H1 (cell line): ENCODE data around the gene NEDD9. TPM values are rescaled to one million over a fixed set of nuclear protein-coding genes. Genes with fewer than 3 reads are reported as not detected.

Source experiments
- CTCF ChIA-PET: fragments of 300-600 bp; sonication (Branson Sonifier 250); formaldehyde crosslinking; loops from one replicate; lab custom pipeline; 2021; ENCODE audit not compliant: partially characterized antibody; lab: Charles Lee
- POLR2A ChIA-PET: fragments of 300-600 bp; sonication (Branson Sonifier 250); formaldehyde crosslinking; loops from one replicate; lab custom pipeline; 2021; ENCODE audit warnings: inconsistent platforms; ENCODE audit not compliant: partially characterized antibody; lab: Charles Lee
- DNase-seq, 2 experiments: peaks; one replicate each; pipeline versions ENCODE4 v3.0.0 to v3.0.0-alpha.2; 2010 to 2022; ENCODE audit warnings: low spot score in 2 of 2, low read depth in 1 of 2, mixed read lengths in 1 of 2
- FAIRE-seq: peaks from 2 replicates; lab custom pipeline; 2011; peaks lifted over from hg19 to GRCh38; lab: Jason Lieb, UNC
- H2AFZ ChIP-seq: 2 replicates; pipeline ENCODE4 v1.8.1; 2012; ENCODE audit warnings: low read length, inconsistent platforms
- H2AK5ac ChIP-seq: 2 replicates; pipeline ENCODE4 v1.6.1; 2013; ENCODE audit warnings: low read depth, low read length
- H2BK120ac ChIP-seq: replicated peaks from 2 replicates; pipeline ENCODE3; 2013; ENCODE audit warnings: low read depth, low read length, inconsistent platforms
- H2BK12ac ChIP-seq: 2 replicates; pipeline ENCODE4 v1.6.1; 2013; ENCODE audit warnings: low read depth, low read length
- H2BK15ac ChIP-seq: 2 replicates; pipeline ENCODE4 v1.6.1; 2013; ENCODE audit warnings: low read length
- H2BK20ac ChIP-seq: 2 replicates; pipeline ENCODE4 v1.6.1; 2013; ENCODE audit warnings: low read length
- H2BK5ac ChIP-seq: 2 replicates; pipeline ENCODE4 v1.6.1; 2013; ENCODE audit warnings: low read depth, low read length
- H3K14ac ChIP-seq: 2 replicates; pipeline ENCODE4 v1.6.1; 2013; ENCODE audit warnings: inconsistent platforms; ENCODE audit not compliant: insufficient read length
- H3K18ac ChIP-seq: 2 replicates; pipeline ENCODE4 v1.6.1; 2013; ENCODE audit warnings: low read length; ENCODE audit errors: extremely low read depth
- H3K23ac ChIP-seq: 2 replicates; pipeline ENCODE4 v1.6.1; 2013; ENCODE audit warnings: inconsistent platforms; ENCODE audit not compliant: insufficient read length
- H3K23me2 ChIP-seq: 2 replicates; pipeline ENCODE4 v1.6.1; 2013; ENCODE audit warnings: low read depth, low read length
- H3K27ac ChIP-seq: 2 replicates; pipeline ENCODE4 v1.6.1; 2011; ENCODE audit warnings: low read depth, low read length, inconsistent platforms
- H3K27me3 ChIP-seq, 4 experiments: replicated peaks in 1 of 4; 1 replicate in 1 of 4; 2 replicates in 3 of 4; pipeline versions ENCODE4 v1.6.1 to v1.8.1; 2011 to 2013; ENCODE audit warnings: low read length in 3 of 4, mild to moderate bottlenecking in 3 of 4, inconsistent platforms in 2 of 4, mixed read lengths in 2 of 4, moderate library complexity in 1 of 4; ENCODE audit not compliant: control insufficient read depth in 3 of 4, insufficient read depth in 3 of 4; ENCODE audit errors: extremely low read depth in 1 of 4
- H3K36me3 ChIP-seq, 4 experiments: 2 replicates each; pipeline versions ENCODE4 v1.6.1 to v1.8.1; 2011 to 2013; ENCODE audit warnings: mild to moderate bottlenecking in 4 of 4, low read length in 3 of 4, moderate library complexity in 2 of 4, control low read depth in 1 of 4, inconsistent platforms in 1 of 4; ENCODE audit not compliant: insufficient read depth in 4 of 4, control insufficient read depth in 2 of 4
- H3K4ac ChIP-seq: replicated peaks from 2 replicates; pipeline ENCODE3; 2013; ENCODE audit warnings: low read length, low read depth, mixed read lengths, inconsistent platforms; ENCODE audit not compliant: insufficient read length
- H3K4me1 ChIP-seq, 4 experiments: replicated peaks in 1 of 4; 1 replicate in 1 of 4; 2 replicates in 3 of 4; pipeline versions ENCODE4 v1.6.1 to v1.8.1; 2011 to 2013; ENCODE audit warnings: low read length in 3 of 4, inconsistent platforms in 2 of 4, mixed read lengths in 1 of 4; ENCODE audit not compliant: insufficient read depth in 4 of 4, control insufficient read depth in 3 of 4
- H3K4me2 ChIP-seq, 2 experiments: 2 replicates each; pipeline versions ENCODE4 v1.6.1 to v1.8.1; 2011 to 2013; ENCODE audit warnings: low read depth in 2 of 2, low read length in 2 of 2, control low read depth in 1 of 2, inconsistent platforms in 1 of 2, mild to moderate bottlenecking in 1 of 2; ENCODE audit not compliant: insufficient read depth in 1 of 2
- H3K4me3 ChIP-seq, 4 experiments: fragments of 200-600, 300-600 bp in 1 of 4; sonication (generic), shearing (Covaris generic), sonication (Bioruptor Twin) in 1 of 4; 2 replicates each; pipeline versions ENCODE4 v1.5.1 to v1.8.1; 2011 to 2016; ENCODE audit warnings: low read length in 4 of 4, low read depth in 3 of 4, control low read depth in 2 of 4, inconsistent platforms in 2 of 4, mild to moderate bottlenecking in 2 of 4, mixed read lengths in 1 of 4, moderate library complexity in 1 of 4; ENCODE audit not compliant: insufficient read depth in 2 of 4; ENCODE audit errors: extremely low read depth in 1 of 4
- H3K56ac ChIP-seq: replicated peaks from 2 replicates; pipeline ENCODE3; 2013; ENCODE audit warnings: low read depth, mild to moderate bottlenecking, mixed read lengths, low read length, inconsistent platforms; ENCODE audit not compliant: insufficient read length
- H3K79me1 ChIP-seq: 2 replicates; pipeline ENCODE4 v1.6.1; 2013; ENCODE audit warnings: low read depth, low read length, control low read depth
- H3K79me2 ChIP-seq, 2 experiments: 2 replicates each; pipeline versions ENCODE4 v1.6.1 to v1.8.1; 2012 to 2013; ENCODE audit warnings: low read length in 2 of 2, mild to moderate bottlenecking in 2 of 2, inconsistent platforms in 1 of 2; ENCODE audit not compliant: insufficient read depth in 2 of 2, control insufficient read depth in 1 of 2
- H3K9ac ChIP-seq, 4 experiments: replicated peaks in 1 of 4; 1 replicate in 1 of 4; 2 replicates in 3 of 4; pipeline versions ENCODE4 v1.6.1 to v1.8.1; 2011 to 2013; ENCODE audit warnings: low read depth in 3 of 4, low read length in 3 of 4, control low read depth in 2 of 4, mild to moderate bottlenecking in 2 of 4, moderate library complexity in 2 of 4, inconsistent platforms in 1 of 4; ENCODE audit errors: extremely low read depth in 1 of 4
- H3K9me3 ChIP-seq, 2 experiments: 2 replicates each; pipeline versions ENCODE4 v1.6.1 to v1.8.1; 2012 to 2013; ENCODE audit warnings: mild to moderate bottlenecking in 2 of 2, moderate library complexity in 2 of 2, control low read depth in 1 of 2, inconsistent platforms in 1 of 2, low read depth in 1 of 2, low read length in 1 of 2, mixed read lengths in 1 of 2; ENCODE audit not compliant: insufficient read depth in 2 of 2
- H4K20me1 ChIP-seq, 2 experiments: replicated peaks in 1 of 2; 2 replicates each; pipeline versions ENCODE3 to v1.8.1; 2011 to 2013; ENCODE audit warnings: inconsistent platforms in 2 of 2, low read length in 2 of 2, mild to moderate bottlenecking in 1 of 2; ENCODE audit not compliant: insufficient read depth in 2 of 2, control insufficient read depth in 1 of 2
- H4K5ac ChIP-seq: 2 replicates; pipeline ENCODE4 v1.6.1; 2013; ENCODE audit warnings: low read length, low read depth, mixed read lengths, inconsistent platforms; ENCODE audit not compliant: insufficient read length
- H4K8ac ChIP-seq: 2 replicates; pipeline ENCODE4 v1.8.0; 2013; ENCODE audit warnings: mild to moderate bottlenecking, moderate library complexity, low read length, inconsistent platforms; ENCODE audit not compliant: insufficient read depth; ENCODE audit errors: extremely low read depth
- H4K91ac ChIP-seq: replicated peaks from 2 replicates; pipeline ENCODE3; 2013; ENCODE audit warnings: low read length, mixed read lengths, inconsistent platforms; ENCODE audit not compliant: insufficient read length
- CBX8 ChIP-seq: fragments of 300-800, 300-1000 bp; sonication (generic); IDR thresholded peaks from 2 replicates; pipeline ENCODE4 v1.7.1; 2016; ENCODE audit warnings: low read depth, low read length, borderline replicate concordance
- USF2 ChIP-seq: IDR thresholded peaks from 2 replicates; pipeline ENCODE4 v1.6.1; 2011; ENCODE audit warnings: low read length, improper control_type of control experiment
- WGBS, 2 experiments: shearing (Covaris generic) in 1 of 2; methylation state at CpG; one replicate each; pipeline versions ENCODE4 v1.1.6 to v1.1.7; 2013 to 2015; ENCODE audit warnings: low lambda C conversion rate in 2 of 2, mixed read lengths in 2 of 2, inconsistent platforms in 1 of 2, low coverage in 1 of 2, missing lambda C conversion rate in 1 of 2; ENCODE audit not compliant: insufficient replicate concordance in 2 of 2, insufficient coverage in 1 of 2, insufficient read length in 1 of 2; ENCODE audit errors: extremely low coverage in 1 of 2, missing lambda C conversion rate in 1 of 2; 5-methylcytosine and 5-hydroxymethylcytosine counted together
- polyA plus RNA-seq, 7 experiments: library from polyadenylated mRNA; depleted of rRNA in 3 of 7; stranded (reverse) in 5 of 7; unstranded in 2 of 7; fragments of >200 nt in 5 of 7; fragments of 200-250 nt in 2 of 7; gene quantifications; 1 replicate in 5 of 7; 2 replicates in 1 of 7; 4 replicates in 1 of 7; pipeline versions ENCODE4 v1.2.1 to v1.2.3, GENCODE V29; 2011 to 2013; ENCODE audit warnings: missing spikeins in 2 of 7, mixed read lengths in 2 of 7
- total RNA-seq: library from RNA; stranded (reverse); fragmentation: NEBNext Ultra II Directional; extraction: Animal tissue kit (Norgen Biotek cat#: 25700); gene quantifications from 2 replicates; pipeline ENCODE4 v1.2.1, GENCODE V29; 2021

NEDD9 gene
- total and polyA plus RNA-seq, 2 of the 8 experiments (the other 6 are each of a cell fraction or from before 2014, with no cell fraction given) = 3.6 to 12.0 TPM

GRCh38 chr6:11248974-11249761 lies 16.7 kb upstream of the NEDD9 start:
- Histone ChIP-seq H3K79me2 (no peaks in the 10 kb centered on the region), H3K9me3 (peaks cover 0 to 3% of the 10 kb centered on the region in 2 experiments; a peak in 2 of 4 replicates), H3K18ac (no peak overlapping the region), H3K9ac (no peak overlapping the region), H3K4ac (no peak overlapping the region), H3K79me1 (no peaks in the 10 kb centered on the region), H4K20me1 (no peaks in the 10 kb centered on the region), H3K23ac (no peak overlapping the region), H3K27ac (no peak overlapping the region), H2BK15ac (no peak overlapping the region), H3K23me2 (no peaks in the 10 kb centered on the region), H4K91ac (no peak overlapping the region), H4K5ac (no peak overlapping the region), H3K4me2 (no peak overlapping the region), H2BK120ac (no peak overlapping the region), H2AK5ac (no peak overlapping the region), H2AFZ (no peak overlapping the region), H4K8ac (no peak overlapping the region), H2BK12ac (0 out of 2 replicates have a peak overlapping the region, but pooled peaks have one; percentile 22), H2BK5ac (no peak overlapping the region), H2BK20ac (no peak overlapping the region), H3K4me3 (no peak overlapping the region), H3K27me3 (no peaks in the 10 kb centered on the region), H3K14ac (no peak overlapping the region), H3K4me1 (peaks cover 0 to 2% (median 0%) of the 10 kb centered on the region in 4 experiments; a peak in 1 of 7 replicates), H3K36me3 (no peaks in the 10 kb centered on the region), H3K56ac (no peak overlapping the region)
- CTCF ChIA-PET = no interaction called here
- POLR2A ChIA-PET = no interaction called here
- DNase-seq (no peak), FAIRE-seq (no peak)
- 97% methylated on average over 3 of the region's 3 CpGs; no CpG with 5 or more reads in 1 of the 2 experiments for WGBS, 2 experiments
- TF ChIP-seq USF2 (peak; percentile 32; the same call in 1 of the 2 replicates), CBX8 (no peak)
